Measurements from ENCODE around the gene NDUFAF8. TPM values are rescaled to one million over a fixed set of nuclear protein-coding genes. Genes with fewer than 3 reads are reported as not detected.

Gene NDUFAF8
- polyA plus RNA-seq, 4 donors = 25.9 to 39.5 (median 35.7) TPM

DNA sequence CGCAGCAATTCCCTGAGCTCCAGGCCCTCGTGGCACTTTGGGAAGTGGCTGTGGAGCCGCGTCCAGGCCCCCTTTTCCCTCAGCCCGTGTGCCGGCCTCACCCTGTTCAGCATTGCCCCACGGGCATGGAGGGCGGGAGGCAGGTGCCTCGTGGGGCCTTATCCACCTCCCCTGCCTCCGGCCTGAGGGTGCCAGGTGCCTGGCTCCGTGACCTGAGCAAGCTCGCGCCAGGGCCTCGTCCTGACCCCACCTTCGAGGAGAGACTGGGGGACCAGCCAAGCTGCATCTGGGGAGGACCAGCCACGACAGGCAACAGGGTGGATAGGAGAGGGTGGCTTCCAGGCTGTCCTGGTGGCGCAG is 46.1 kb upstream of the NDUFAF8 start:
- DNase-seq = no peak
- Histone ChIP-seq H3K36me3 (ENCODE audit: control insufficient read depth in 3 of 3, insufficient read depth in 2 of 3, low read depth in 1 of 3, low read length in 3 of 3) (peaks cover 0 to 79% (median 7%) of the 10 kb centered on the region in 3 donors), H3K9me3 (ENCODE audit: control insufficient read depth in 2 of 2, insufficient read depth in 1 of 2, low read depth in 1 of 2, low read length in 1 of 2) (no peaks in the 10 kb centered on the region), H3K4me1 (ENCODE audit: control insufficient read depth in 3 of 3, insufficient read depth in 2 of 3, low read depth in 1 of 3, low read length in 2 of 3) (no peaks in the 10 kb centered on the region), H3K4me3 (ENCODE audit: low read depth in 1 of 3, low read length in 3 of 3) (no peak overlapping the region), H3K27me3 (ENCODE audit: control insufficient read depth in 3 of 3, insufficient read depth in 3 of 3, low read length in 3 of 3) (no peaks in the 10 kb centered on the region), H3K27ac (ENCODE audit: low read depth in 1 of 3, low read length in 2 of 3) (no peak overlapping the region)
- FAIRE-seq = no peak
- 91 to 93% (median 92%) methylated on average over 15 to 17 of the region's 17 CpGs for WGBS, 3 donors

DNA sequence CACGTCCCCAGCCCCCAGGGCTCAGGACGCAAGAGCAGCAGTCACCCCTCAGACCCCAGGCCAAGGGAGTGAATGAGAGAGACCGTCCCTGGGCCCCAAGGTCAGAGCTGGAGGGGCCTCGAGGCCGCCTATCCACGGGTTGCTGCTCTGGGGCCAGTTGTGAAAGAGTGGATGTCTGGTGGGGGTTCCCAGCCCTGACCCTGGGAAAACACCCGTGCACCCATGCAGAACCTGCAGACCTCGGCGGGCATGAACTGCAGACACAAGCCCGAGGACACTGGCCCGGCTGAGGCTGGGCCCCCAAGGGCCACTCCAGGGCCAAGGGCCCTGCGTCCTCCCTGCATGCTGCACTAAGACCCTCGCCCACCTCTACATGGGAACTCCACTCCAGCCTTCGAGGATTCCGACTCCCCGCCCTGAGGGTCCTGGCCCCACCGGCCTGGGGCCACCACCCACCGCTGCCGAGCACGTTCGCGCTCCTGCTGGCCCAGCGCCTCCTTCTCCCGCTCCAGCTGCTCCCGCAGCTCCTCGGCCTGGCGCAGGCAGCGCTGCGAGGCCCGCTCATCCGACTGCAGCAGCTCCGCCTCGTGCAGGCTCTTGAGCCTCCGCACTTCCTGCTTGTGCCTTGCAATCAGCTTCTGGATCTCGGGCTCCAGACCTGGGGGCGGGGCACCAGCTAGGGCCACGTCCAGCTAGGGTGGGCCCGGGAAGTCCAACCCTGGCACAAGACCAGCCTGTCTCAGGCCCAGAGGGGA is 45.5 kb upstream of the NDUFAF8 start:
- H3K36me3 ChIP-seq (ENCODE audit: control insufficient read depth in 3 of 3, insufficient read depth in 2 of 3, low read depth in 1 of 3, low read length in 3 of 3) = peaks cover 0 to 82% (median 7%) of the 10 kb centered on the region in 3 donors
- FAIRE-seq (no peak), DNase-seq (no peak)
- 84 to 91% (median 90%) methylated on average over 36 to 38 of the region's 38 CpGs for WGBS, 3 donors
- no peaks in the 10 kb centered on the region for H3K4me1 ChIP-seq (ENCODE audit: control insufficient read depth in 3 of 3, insufficient read depth in 2 of 3, low read depth in 1 of 3, low read length in 2 of 3)
- no peak overlapping the region for H3K4me3 ChIP-seq (ENCODE audit: low read depth in 1 of 3, low read length in 3 of 3)
- no peaks in the 10 kb centered on the region for H3K9me3 ChIP-seq (ENCODE audit: control insufficient read depth in 2 of 2, insufficient read depth in 1 of 2, low read depth in 1 of 2, low read length in 1 of 2)
- H3K27ac ChIP-seq (ENCODE audit: low read depth in 1 of 3, low read length in 2 of 3) = no peak overlapping the region
- no peaks in the 10 kb centered on the region for H3K27me3 ChIP-seq (ENCODE audit: control insufficient read depth in 3 of 3, insufficient read depth in 3 of 3, low read length in 3 of 3)

DNA sequence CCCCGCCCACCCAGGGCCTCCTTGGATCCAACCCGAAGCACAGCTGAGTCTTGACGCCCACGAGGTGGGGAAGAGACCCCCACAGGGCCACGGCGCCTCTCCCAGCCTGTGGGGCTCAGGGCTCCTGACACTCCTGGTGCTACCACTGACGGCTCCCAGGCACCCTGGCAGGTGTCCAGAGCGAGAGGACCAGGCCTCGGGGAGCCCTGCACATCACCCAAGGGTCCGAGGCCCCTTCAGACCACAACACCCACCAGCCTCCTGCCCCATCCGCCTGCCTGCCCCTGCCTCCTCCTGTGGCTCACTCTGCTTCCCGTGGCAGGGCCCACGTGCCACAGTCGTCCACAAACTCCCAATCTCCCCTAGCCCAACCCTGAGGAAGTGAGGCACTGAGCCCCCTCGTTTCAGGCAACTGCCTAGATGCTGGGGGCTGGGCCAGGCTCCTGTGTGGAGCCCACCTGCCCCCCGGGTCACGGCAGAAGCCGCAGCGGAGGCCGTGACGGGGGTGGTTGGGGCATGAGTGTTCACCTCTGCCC is 44.8 kb upstream of the NDUFAF8 start:
- Histone ChIP-seq H3K4me1 (ENCODE audit: control insufficient read depth in 3 of 3, insufficient read depth in 2 of 3, low read depth in 1 of 3, low read length in 2 of 3) (no peaks in the 10 kb centered on the region), H3K9me3 (ENCODE audit: control insufficient read depth in 2 of 2, insufficient read depth in 1 of 2, low read depth in 1 of 2, low read length in 1 of 2) (no peaks in the 10 kb centered on the region), H3K4me3 (ENCODE audit: low read depth in 1 of 3, low read length in 3 of 3) (no peak overlapping the region), H3K27me3 (ENCODE audit: control insufficient read depth in 3 of 3, insufficient read depth in 3 of 3, low read length in 3 of 3) (no peaks in the 10 kb centered on the region), H3K27ac (ENCODE audit: low read depth in 1 of 3, low read length in 2 of 3) (no peak overlapping the region), H3K36me3 (ENCODE audit: control insufficient read depth in 3 of 3, insufficient read depth in 2 of 3, low read depth in 1 of 3, low read length in 3 of 3) (peaks cover 0 to 84% (median 7%) of the 10 kb centered on the region in 3 donors)
- WGBS, 3 donors = 90 to 95% (median 90%) methylated on average over 18 to 21 of the region's 21 CpGs
- DNase-seq = no peak
- FAIRE-seq = no peak

DNA sequence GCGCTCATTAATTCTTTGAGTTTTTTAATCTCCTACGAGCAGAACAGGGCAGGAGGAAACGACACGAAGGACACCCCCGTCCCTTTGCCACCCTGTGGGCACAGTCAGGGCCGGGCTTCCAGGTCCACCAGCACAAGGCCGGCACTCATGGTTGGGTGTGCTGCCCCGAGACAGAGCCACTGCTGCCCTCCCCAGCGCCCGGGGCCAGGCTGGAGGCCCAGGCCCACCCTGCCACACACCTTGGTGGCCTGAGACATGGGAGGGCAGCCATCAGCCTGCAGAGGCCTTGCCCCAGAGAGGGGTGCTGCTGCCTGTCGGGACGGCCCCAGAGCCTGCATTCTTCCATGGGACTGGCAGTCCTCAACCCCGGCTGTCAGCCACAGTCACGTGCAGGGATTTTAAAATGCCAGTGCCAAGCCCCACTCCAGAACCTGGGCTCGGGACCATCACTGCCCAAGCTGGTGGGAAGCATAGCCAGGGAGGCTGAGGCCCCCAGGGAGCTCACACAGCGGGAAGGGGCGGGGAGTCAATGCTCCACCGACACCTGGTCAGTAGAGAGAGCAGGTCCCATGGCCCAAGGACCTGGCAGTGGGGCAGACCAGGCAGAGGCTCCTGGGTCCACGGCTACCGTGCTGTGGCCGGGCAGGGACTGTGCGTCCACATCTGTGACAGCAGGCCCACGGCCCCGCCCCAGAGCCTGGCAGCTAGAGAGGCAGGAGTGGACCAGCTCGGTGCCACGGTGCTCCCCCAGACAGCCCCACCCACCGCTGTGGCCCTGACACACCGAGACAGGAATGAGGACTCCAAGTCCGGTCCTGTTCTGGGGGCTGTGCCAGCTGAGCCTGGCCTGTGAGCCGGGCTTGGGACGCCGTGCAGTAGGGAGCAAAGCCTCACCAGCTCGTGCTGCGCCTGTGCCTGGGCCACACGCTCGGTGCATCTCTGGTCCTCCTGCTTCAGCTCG is 43.9 kb upstream of the NDUFAF8 start:
- DNase-seq (no peak), FAIRE-seq (no peak)
- no peaks in the 10 kb centered on the region for H3K9me3 ChIP-seq (ENCODE audit: control insufficient read depth in 2 of 2, insufficient read depth in 1 of 2, low read depth in 1 of 2, low read length in 1 of 2)
- H3K27me3 ChIP-seq (ENCODE audit: control insufficient read depth in 3 of 3, insufficient read depth in 3 of 3, low read length in 3 of 3) = no peaks in the 10 kb centered on the region
- H3K36me3 ChIP-seq (ENCODE audit: control insufficient read depth in 3 of 3, insufficient read depth in 2 of 3, low read depth in 1 of 3, low read length in 3 of 3) = peaks cover 0 to 85% (median 7%) of the 10 kb centered on the region in 3 donors
- no peak overlapping the region for H3K4me3 ChIP-seq (ENCODE audit: low read depth in 1 of 3, low read length in 3 of 3)
- WGBS, 3 donors = 91 to 95% (median 93%) methylated on average over 35 to 37 of the region's 37 CpGs
- no peak overlapping the region for H3K27ac ChIP-seq (ENCODE audit: low read depth in 1 of 3, low read length in 2 of 3)
- H3K4me1 ChIP-seq (ENCODE audit: control insufficient read depth in 3 of 3, insufficient read depth in 2 of 3, low read depth in 1 of 3, low read length in 2 of 3) = no peaks in the 10 kb centered on the region

DNA sequence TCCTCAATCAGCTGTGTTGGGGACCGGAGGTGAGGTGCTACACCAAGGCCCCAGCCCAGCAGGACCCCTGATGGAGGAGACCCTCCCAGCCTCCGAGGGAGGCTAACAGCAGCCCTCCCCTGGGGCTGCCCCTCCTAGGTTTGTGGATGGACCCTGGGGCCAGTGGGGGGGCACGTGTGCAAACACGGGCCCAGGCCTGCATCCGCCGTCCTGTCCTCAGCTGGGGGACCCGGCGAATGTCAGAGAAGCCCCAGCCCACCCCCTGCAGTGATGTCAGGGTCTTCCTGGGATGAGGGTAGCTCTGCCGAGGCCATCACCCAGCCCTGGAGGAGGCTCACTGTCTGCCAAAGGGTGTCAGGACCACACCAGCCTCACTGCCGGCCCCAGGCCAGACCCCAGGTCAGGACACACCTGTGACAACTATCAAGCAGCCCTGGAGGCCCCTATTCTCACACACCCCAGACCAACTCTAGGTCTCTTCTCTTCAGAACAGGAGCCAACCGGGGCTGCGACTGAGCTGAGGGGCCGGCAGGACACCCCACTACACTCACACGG is 43.1 kb upstream of the NDUFAF8 start:
- DNase-seq (no peak), FAIRE-seq (no peak)
- WGBS, 3 donors = 90 to 97% (median 91%) methylated on average over 14 of the region's 14 CpGs
- Histone ChIP-seq H3K27ac (ENCODE audit: low read depth in 1 of 3, low read length in 2 of 3) (no peak overlapping the region), H3K9me3 (ENCODE audit: control insufficient read depth in 2 of 2, insufficient read depth in 1 of 2, low read depth in 1 of 2, low read length in 1 of 2) (no peaks in the 10 kb centered on the region), H3K4me3 (ENCODE audit: low read depth in 1 of 3, low read length in 3 of 3) (no peak overlapping the region), H3K4me1 (ENCODE audit: control insufficient read depth in 3 of 3, insufficient read depth in 2 of 3, low read depth in 1 of 3, low read length in 2 of 3) (no peaks in the 10 kb centered on the region), H3K27me3 (ENCODE audit: control insufficient read depth in 3 of 3, insufficient read depth in 3 of 3, low read length in 3 of 3) (no peaks in the 10 kb centered on the region), H3K36me3 (ENCODE audit: control insufficient read depth in 3 of 3, insufficient read depth in 2 of 3, low read depth in 1 of 3, low read length in 3 of 3) (peaks cover 0 to 83% (median 7%) of the 10 kb centered on the region in 3 donors)

DNA sequence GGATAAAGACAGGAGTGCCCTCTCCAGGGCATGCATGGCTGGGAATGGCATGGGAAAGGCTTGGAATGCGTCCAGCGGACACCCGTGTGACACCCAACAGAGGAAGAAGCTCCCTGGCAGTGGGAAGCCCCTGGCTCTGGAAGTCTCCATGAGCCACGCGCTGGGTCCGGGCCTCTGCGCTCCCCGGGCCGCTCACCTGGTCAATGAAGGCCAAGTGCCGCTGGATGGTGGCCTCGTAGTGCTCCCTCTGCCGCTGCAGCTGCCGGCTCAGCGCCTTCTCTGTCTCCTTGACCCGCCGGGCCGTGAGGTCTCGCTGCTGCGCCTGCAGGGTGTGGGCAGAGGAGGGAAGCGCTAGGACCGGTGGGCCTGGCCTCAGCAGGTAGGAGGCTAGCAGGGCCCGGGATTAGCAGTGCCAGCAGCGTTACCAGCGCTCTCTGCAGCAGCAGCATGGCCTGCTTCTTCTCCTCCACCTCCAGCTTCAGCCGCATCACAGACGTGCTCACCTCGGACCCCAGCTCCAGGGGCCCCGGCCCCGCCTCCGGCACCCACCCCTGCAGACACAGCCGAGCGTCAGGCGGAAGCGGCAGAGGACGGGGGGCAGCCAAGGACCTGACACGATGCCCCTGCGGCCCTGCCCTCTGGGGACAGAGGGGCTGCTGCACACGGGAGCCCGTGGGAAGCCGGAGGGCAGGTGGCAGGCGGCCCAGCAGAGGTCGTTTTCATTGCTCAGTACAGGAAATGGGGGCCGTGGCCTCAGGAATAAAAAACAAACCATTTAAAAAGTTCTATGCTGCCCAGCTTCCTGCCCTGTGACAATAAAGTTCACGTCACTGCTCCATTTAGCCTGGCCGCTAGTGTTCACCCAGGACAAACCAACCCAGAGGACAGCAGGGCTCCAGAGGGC is 42.4 kb upstream of the NDUFAF8 start:
- FAIRE-seq = no peak
- Histone ChIP-seq H3K27me3 (ENCODE audit: control insufficient read depth in 3 of 3, insufficient read depth in 3 of 3, low read length in 3 of 3) (no peaks in the 10 kb centered on the region), H3K27ac (ENCODE audit: low read depth in 1 of 3, low read length in 2 of 3) (no peak overlapping the region), H3K4me3 (ENCODE audit: low read depth in 1 of 3, low read length in 3 of 3) (no peak overlapping the region), H3K36me3 (ENCODE audit: control insufficient read depth in 3 of 3, insufficient read depth in 2 of 3, low read depth in 1 of 3, low read length in 3 of 3) (peaks cover 0 to 81% (median 7%) of the 10 kb centered on the region in 3 donors), H3K9me3 (ENCODE audit: control insufficient read depth in 2 of 2, insufficient read depth in 1 of 2, low read depth in 1 of 2, low read length in 1 of 2) (no peaks in the 10 kb centered on the region), H3K4me1 (ENCODE audit: control insufficient read depth in 3 of 3, insufficient read depth in 2 of 3, low read depth in 1 of 3, low read length in 2 of 3) (no peaks in the 10 kb centered on the region)
- WGBS, 3 donors = 85 to 94% (median 89%) methylated on average over 39 to 45 of the region's 45 CpGs
- DNase-seq = no peak

DNA sequence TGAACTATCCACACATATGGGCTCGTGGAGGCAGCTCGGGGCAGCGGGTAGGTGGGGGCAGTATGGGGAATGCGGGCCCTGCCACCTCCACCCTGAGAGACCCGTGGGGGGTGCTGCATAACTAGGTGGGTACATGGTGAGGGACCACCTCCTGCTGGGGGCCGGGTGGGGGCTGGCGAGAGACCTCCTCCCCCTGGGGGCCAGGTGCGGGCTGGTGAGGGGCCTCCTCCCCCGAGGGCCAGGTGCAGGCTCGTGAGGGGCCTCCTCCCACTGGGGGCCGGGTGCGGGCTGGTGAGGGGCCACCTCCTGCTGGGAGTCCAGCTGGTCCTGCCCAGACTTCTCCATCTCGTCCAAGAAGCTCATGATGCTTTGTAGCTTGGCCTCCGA is 41.7 kb upstream of the NDUFAF8 start:
- H3K27me3 ChIP-seq (ENCODE audit: control insufficient read depth in 3 of 3, insufficient read depth in 3 of 3, low read length in 3 of 3) = no peaks in the 10 kb centered on the region
- peaks cover 0 to 79% (median 7%) of the 10 kb centered on the region in 3 donors for H3K36me3 ChIP-seq (ENCODE audit: control insufficient read depth in 3 of 3, insufficient read depth in 2 of 3, low read depth in 1 of 3, low read length in 3 of 3)
- no peaks in the 10 kb centered on the region for H3K9me3 ChIP-seq (ENCODE audit: control insufficient read depth in 2 of 2, insufficient read depth in 1 of 2, low read depth in 1 of 2, low read length in 1 of 2)
- H3K4me3 ChIP-seq (ENCODE audit: low read depth in 1 of 3, low read length in 3 of 3) = no peak overlapping the region
- DNase-seq = no peak
- no peaks in the 10 kb centered on the region for H3K4me1 ChIP-seq (ENCODE audit: control insufficient read depth in 3 of 3, insufficient read depth in 2 of 3, low read depth in 1 of 3, low read length in 2 of 3)
- FAIRE-seq = no peak
- no peak overlapping the region for H3K27ac ChIP-seq (ENCODE audit: low read depth in 1 of 3, low read length in 2 of 3)
- WGBS, 3 donors = 85 to 93% (median 91%) methylated on average over 13 to 14 of the region's 14 CpGs

All from small intestine (tissue), 7 donors.